SK-N-SH (cell line): ENCODE data around the gene SLC4A2. TPM values are rescaled to one million over a fixed set of nuclear protein-coding genes. Genes with fewer than 3 reads are reported as not detected.

Experiments used
- CTCF ChIA-PET: fragments of 300-600, 350-600 bp; formaldehyde crosslinking; extraction: SDS; loops from one replicate; lab custom pipeline; 2021; lab: Yijun Ruan, JAX
- POLR2A ChIA-PET: fragments of 350-600 bp; sonication (Branson Sonifier 250); formaldehyde crosslinking; extraction: SDS; loops from one replicate; lab custom pipeline; 2020; ENCODE audit warnings: antibody characterized with exemption, inconsistent platforms; lab: Yijun Ruan, JAX
- DNase-seq: peaks from one replicate; pipeline ENCODE4 v3.0.0; 2012
- H2AFZ ChIP-seq: fragments of 200-600 bp; sonication (generic); 2 replicates; pipeline ENCODE4 v1.8.1; 2016; ENCODE audit warnings: antibody characterized with exemption, mild to moderate bottlenecking, low read depth
- H3F3A ChIP-seq: fragments of 200-600 bp; sonication (generic); replicated peaks from 2 replicates; pipeline ENCODE3; 2016; ENCODE audit warnings: antibody characterized with exemption, mild to moderate bottlenecking; ENCODE audit not compliant: insufficient read depth
- H3K27ac ChIP-seq, 2 experiments: fragments of 200-500 bp in 1 of 2; fragments of 200-600 bp in 1 of 2; sonication (Bioruptor generic) in 1 of 2; sonication (generic), shearing (Covaris generic) in 1 of 2; 2 replicates each; pipeline versions ENCODE4 v1.5.1 to v1.6.1; 2014 to 2016; ENCODE audit warnings: low read depth in 2 of 2, inconsistent platforms in 1 of 2, low read length in 1 of 2, mild to moderate bottlenecking in 1 of 2, mixed read lengths in 1 of 2
- H3K27me3 ChIP-seq: fragments of 200-600 bp; sonication (generic), shearing (Covaris generic); 2 replicates; pipeline ENCODE4 v1.6.1; 2016; ENCODE audit warnings: mixed run types; ENCODE audit not compliant: insufficient read depth
- H3K36me3 ChIP-seq, 2 experiments: fragments of 200-500 bp in 1 of 2; fragments of 200-600 bp in 1 of 2; sonication (Bioruptor generic) in 1 of 2; sonication (generic) in 1 of 2; replicated peaks in 1 of 2; 2 replicates each; pipeline versions ENCODE3 to v1.5.1; 2014 to 2016; ENCODE audit warnings: low read length in 1 of 2, mild to moderate bottlenecking in 1 of 2; ENCODE audit not compliant: insufficient read depth in 2 of 2, control insufficient read depth in 1 of 2
- H3K4me1 ChIP-seq, 2 experiments: fragments of 200-500 bp in 1 of 2; fragments of 200-600 bp in 1 of 2; sonication (Bioruptor generic) in 1 of 2; sonication (generic), shearing (Covaris generic) in 1 of 2; 2 replicates each; pipeline versions ENCODE4 v1.5.1 to v1.6.1; 2014 to 2016; ENCODE audit warnings: low read depth in 1 of 2, low read length in 1 of 2, mixed run types in 1 of 2; ENCODE audit not compliant: insufficient read depth in 2 of 2, control insufficient read depth in 1 of 2
- H3K4me2 ChIP-seq: fragments of 200-600 bp; sonication (generic), shearing (Covaris generic); 2 replicates; pipeline ENCODE4 v1.6.1; 2017; ENCODE audit warnings: mixed run types
- H3K4me3 ChIP-seq, 2 experiments: fragments of 200-500 bp in 1 of 2; fragments of 200-600 bp in 1 of 2; sonication (Bioruptor generic) in 1 of 2; sonication (generic), shearing (Covaris generic) in 1 of 2; 2 replicates each; pipeline versions ENCODE4 v1.5.1 to v1.8.1; 2014 to 2016; ENCODE audit warnings: low read depth in 2 of 2, inconsistent platforms in 1 of 2, low read length in 1 of 2, mild to moderate bottlenecking in 1 of 2, mixed read lengths in 1 of 2, moderate library complexity in 1 of 2
- H3K79me2 ChIP-seq: fragments of 200-600 bp; sonication (generic); 2 replicates; pipeline ENCODE4 v1.8.1; 2017; ENCODE audit warnings: mild to moderate bottlenecking; ENCODE audit not compliant: insufficient read depth
- H3K9ac ChIP-seq: fragments of 200-600 bp; sonication (generic); 2 replicates; pipeline ENCODE4 v1.6.1; 2017; ENCODE audit warnings: mixed run types
- H3K9me2 ChIP-seq: fragments of 200-600 bp; sonication (generic); 2 replicates; pipeline ENCODE4 v1.6.1; 2017; ENCODE audit warnings: mixed run types
- H3K9me3 ChIP-seq: fragments of 200-600 bp; sonication (generic); 2 replicates; pipeline ENCODE4 v1.6.1; 2017; ENCODE audit warnings: mixed run types, mild to moderate bottlenecking, moderate library complexity
- H4K20me1 ChIP-seq: fragments of 200-600 bp; sonication (generic); 2 replicates; pipeline ENCODE4 v1.6.1; 2017; ENCODE audit warnings: mild to moderate bottlenecking, mixed run types; ENCODE audit not compliant: insufficient read depth
- CHD2 ChIP-seq: fragments of 150-350 bp; IDR thresholded peaks from 2 replicates; pipeline ENCODE4 v1.6.1; 2018; ENCODE audit warnings: low read length; ENCODE audit not compliant: partially characterized antibody
- EP300 ChIP-seq, 2 experiments: IDR thresholded peaks; 2 replicates each; pipeline versions ENCODE4 v1.4.0 to v1.6.1; 2012; ENCODE audit warnings: borderline replicate concordance in 1 of 2, low read depth in 1 of 2, low read length in 1 of 2
- FOXM1 ChIP-seq: IDR thresholded peaks from 2 replicates; pipeline ENCODE4 v1.4.0; 2012; ENCODE audit warnings: low read depth, mild to moderate bottlenecking
- MXI1 ChIP-seq: IDR thresholded peaks from 2 replicates; pipeline ENCODE4 v1.6.1; 2012; ENCODE audit warnings: mild to moderate bottlenecking, low read depth, low read length, improper control_type of control experiment
- PBX3 ChIP-seq: IDR thresholded peaks from 2 replicates; pipeline ENCODE4; 2012
- RCOR1 ChIP-seq: fragments of 150-350 bp; IDR thresholded peaks from 2 replicates; pipeline ENCODE4 v1.6.1; 2017; ENCODE audit warnings: antibody characterized with exemption, low read length
- RFX5 ChIP-seq: IDR thresholded peaks from 2 replicates; pipeline ENCODE4 v1.6.1; 2012; ENCODE audit warnings: mild to moderate bottlenecking, improper control_type of control experiment, low read length
- RXRA ChIP-seq: IDR thresholded peaks from 2 replicates; pipeline ENCODE4 v1.4.0; 2012; ENCODE audit warnings: low read depth, mild to moderate bottlenecking, borderline replicate concordance
- SIN3A ChIP-seq: IDR thresholded peaks from 2 replicates; pipeline ENCODE4 v1.6.1; 2012; ENCODE audit warnings: low read depth, mild to moderate bottlenecking, low read length, moderate library complexity, borderline replicate concordance
- WGBS: methylation state at CpG from one replicate; pipeline ENCODE4 v1.1.6; 2017; ENCODE audit warnings: low lambda C conversion rate; 5-methylcytosine and 5-hydroxymethylcytosine counted together
- polyA plus RNA-seq, 3 experiments: library from polyadenylated mRNA; depleted of rRNA; stranded (reverse); fragments of >200 nt; gene quantifications; 2 replicates each; pipeline ENCODE4 v1.2.3, GENCODE V29; 2012
- TF ChIP-seq, protein P1 (sequence below): IDR thresholded peaks from 2 replicates; pipeline ENCODE4 v1.4.0; 2012; ENCODE audit warnings: low read depth, borderline replicate concordance
- TF ChIP-seq, protein P2 (sequence below): fragments of 150-350 bp; IDR thresholded peaks from 2 replicates; pipeline ENCODE4 v1.6.1; 2017; ENCODE audit warnings: antibody characterized with exemption, low read length, low read depth, borderline replicate concordance

Gene SLC4A2
- polyA plus RNA-seq, 1 of the 3 experiments (the other 2 are of a cell fraction) = 167 TPM

- TF ChIP-seq, protein P1, sequence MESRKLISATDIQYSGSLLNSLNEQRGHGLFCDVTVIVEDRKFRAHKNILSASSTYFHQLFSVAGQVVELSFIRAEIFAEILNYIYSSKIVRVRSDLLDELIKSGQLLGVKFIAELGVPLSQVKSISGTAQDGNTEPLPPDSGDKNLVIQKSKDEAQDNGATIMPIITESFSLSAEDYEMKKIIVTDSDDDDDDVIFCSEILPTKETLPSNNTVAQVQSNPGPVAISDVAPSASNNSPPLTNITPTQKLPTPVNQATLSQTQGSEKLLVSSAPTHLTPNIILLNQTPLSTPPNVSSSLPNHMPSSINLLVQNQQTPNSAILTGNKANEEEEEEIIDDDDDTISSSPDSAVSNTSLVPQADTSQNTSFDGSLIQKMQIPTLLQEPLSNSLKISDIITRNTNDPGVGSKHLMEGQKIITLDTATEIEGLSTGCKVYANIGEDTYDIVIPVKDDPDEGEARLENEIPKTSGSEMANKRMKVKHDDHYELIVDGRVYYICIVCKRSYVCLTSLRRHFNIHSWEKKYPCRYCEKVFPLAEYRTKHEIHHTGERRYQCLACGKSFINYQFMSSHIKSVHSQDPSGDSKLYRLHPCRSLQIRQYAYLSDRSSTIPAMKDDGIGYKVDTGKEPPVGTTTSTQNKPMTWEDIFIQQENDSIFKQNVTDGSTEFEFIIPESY = peak; percentile 60; the same call in 1 of the 2 replicates
- TF ChIP-seq SIN3A = no peak; the same call in 1 of the 2 replicates
- TF ChIP-seq FOXM1 = no peak
- peak; percentile 96 for TF ChIP-seq MXI1
- TF ChIP-seq RXRA = no peak
- TF ChIP-seq CHD2 = peak; percentile 69
- TF ChIP-seq PBX3 = peak; percentile 47; the same call in 1 of the 2 replicates
- TF ChIP-seq, protein P2, sequence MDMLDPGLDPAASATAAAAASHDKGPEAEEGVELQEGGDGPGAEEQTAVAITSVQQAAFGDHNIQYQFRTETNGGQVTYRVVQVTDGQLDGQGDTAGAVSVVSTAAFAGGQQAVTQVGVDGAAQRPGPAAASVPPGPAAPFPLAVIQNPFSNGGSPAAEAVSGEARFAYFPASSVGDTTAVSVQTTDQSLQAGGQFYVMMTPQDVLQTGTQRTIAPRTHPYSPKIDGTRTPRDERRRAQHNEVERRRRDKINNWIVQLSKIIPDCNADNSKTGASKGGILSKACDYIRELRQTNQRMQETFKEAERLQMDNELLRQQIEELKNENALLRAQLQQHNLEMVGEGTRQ = no peak
- no peak for TF ChIP-seq RFX5
- TF ChIP-seq, all 33 proteins: peak for 9
Observed at GRCh38 chr7:151083071-151083823, 23.9 kb downstream of the SLC4A2 start, which contains the start of gene TMUB1 (continued).

DNA sequence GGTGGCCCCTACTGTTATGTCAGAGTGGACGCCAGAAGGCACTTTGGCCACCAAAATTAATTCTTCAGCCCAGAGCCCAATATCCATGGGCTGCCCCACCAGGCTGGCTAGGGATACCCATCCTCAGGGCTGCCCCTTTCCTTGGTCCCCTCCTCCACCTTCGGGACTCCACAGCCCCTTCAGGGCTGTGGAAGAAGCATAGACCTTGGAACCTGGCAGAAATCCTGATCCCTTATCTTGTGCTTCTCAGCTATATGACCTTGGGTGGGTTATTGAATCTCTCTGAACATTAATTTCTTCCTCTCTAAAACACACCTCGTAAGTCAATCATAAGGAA lies 24.4 kb downstream of the SLC4A2 start:
- H3K36me3 ChIP-seq = peaks cover 6 to 16% of the 10 kb centered on the region in 2 experiments
- peak overlapping the region; percentile 98 for H3K4me2 ChIP-seq
- peak overlapping the region; percentile 71 to 94 for H3K4me3 ChIP-seq
- WGBS = 69% methylated on average over 2 of the region's 3 CpGs
- no peaks in the 10 kb centered on the region for H3K27me3 ChIP-seq
- H4K20me1 ChIP-seq = peaks cover 14% of the 10 kb centered on the region
- ChIA-PET CTCF (interaction anchor here (0.5 to 21.3 kb wide), 7 partner anchors 23 to 1602 kb away, joined by 3 to 474 read pairs (median 4); partner anchors contain the start of genes CDK5 and SLC4A2), POLR2A (interaction anchor here (1.0 to 1.1 kb wide), 2 partner anchors 26 to 144 kb away, joined by 3 read pairs; partner anchors contain the start of genes ABCF2 and CDK5)
- peak overlapping the region; percentile 99 for H2AFZ ChIP-seq
- H3K9ac ChIP-seq = peak overlapping the region; percentile 96; the same call in 1 of the 2 replicates
- no peaks in the 10 kb centered on the region for H3K9me2 ChIP-seq
- peaks cover 20% of the 10 kb centered on the region for H3F3A ChIP-seq
- peaks cover 63% of the 10 kb centered on the region for H3K79me2 ChIP-seq
- TF ChIP-seq EP300 (IDR thresholded peaks at IDR 0.05; ENCODE audit: borderline replicate concordance in 1 of 2, low read depth in 1 of 2, low read length in 1 of 2) = no peak
- TF ChIP-seq RCOR1 = 0 out of 2 replicates have a peak, but pooled peaks have one; percentile 27
- H3K4me1 ChIP-seq = peaks cover 37 to 61% of the 10 kb centered on the region in 2 experiments
- peak overlapping the region in 1 of 2 experiments; percentile 92; a peak in 2 of 4 replicates for H3K27ac ChIP-seq
- DNase-seq = no peak
- H3K9me3 ChIP-seq = no peaks in the 10 kb centered on the region
